Activated T-cell treated with anti-CD3 and anti-CD28 coated beads, Interleukin-2, amount 50 U/mL, for 4 hours (primary cell): ENCODE results near the gene DEDD. TPM values are rescaled to one million over a fixed set of nuclear protein-coding genes. Genes with fewer than 3 reads are reported as not detected.
A peak's percentile ranks its signal among the peaks of the same experiment; 100 is the strongest.

Experiments used
- ATAC-seq, 2 donors: fragments of 200-7000 bp; cut with Tn5 transposase; one replicate each; pipeline ENCODE4 v1.10.0; 2021
- DNase-seq: peaks from one replicate; pipeline ENCODE4 v3.0.0-alpha.2; 2020
- H3K27me3 Mint-ChIP-seq: one replicate; pipeline ENCODE4 v1.8.0; 2021; ENCODE audit warnings: low read depth, mixed read lengths
- H3K36me3 Mint-ChIP-seq: one replicate; pipeline ENCODE4 v1.8.0; 2022; ENCODE audit warnings: mixed read lengths; ENCODE audit not compliant: insufficient read depth
- H3K4me1 Mint-ChIP-seq: one replicate; pipeline ENCODE4 v1.8.0; 2021; ENCODE audit warnings: low read depth, mixed read lengths
- H3K4me3 Mint-ChIP-seq: one replicate; pipeline ENCODE4 v1.8.0; 2021; ENCODE audit warnings: mild to moderate bottlenecking, moderate library complexity, mixed read lengths
- H3K9me3 Mint-ChIP-seq: one replicate; pipeline ENCODE4 v1.8.0; 2021; ENCODE audit warnings: mixed read lengths
- total RNA-seq, 3 donors: library from RNA; stranded (reverse); gene quantifications; one replicate each; pipeline ENCODE4 v1.2.1, GENCODE V29; 2021

DEDD gene
- total RNA-seq, 3 donors from 2014 or later: 50.7 to 56.7 (median 51.2) TPM

GRCh38 chr1:161086457-161086856 is 46.0 kb downstream of the DEDD start:
- H3K4me3 Mint-ChIP-seq: no peak overlapping the region
- H3K4me1 Mint-ChIP-seq: peaks cover 8% of the 10 kb centered on the region
- no peak for ATAC-seq
- H3K9me3 Mint-ChIP-seq: no peaks in the 10 kb centered on the region
- H3K27me3 Mint-ChIP-seq: no peaks in the 10 kb centered on the region
- no peaks in the 10 kb centered on the region for H3K36me3 Mint-ChIP-seq
- DNase-seq: no peak

GRCh38 chr1:161085165-161085564 is 47.3 kb downstream of the DEDD start:
- ATAC-seq: no peak
- no peaks in the 10 kb centered on the region for H3K27me3 Mint-ChIP-seq
- H3K36me3 Mint-ChIP-seq: no peaks in the 10 kb centered on the region
- no peak overlapping the region for H3K4me3 Mint-ChIP-seq
- no peaks in the 10 kb centered on the region for H3K9me3 Mint-ChIP-seq
- DNase-seq: no peak
- H3K4me1 Mint-ChIP-seq: no peaks in the 10 kb centered on the region

DNA sequence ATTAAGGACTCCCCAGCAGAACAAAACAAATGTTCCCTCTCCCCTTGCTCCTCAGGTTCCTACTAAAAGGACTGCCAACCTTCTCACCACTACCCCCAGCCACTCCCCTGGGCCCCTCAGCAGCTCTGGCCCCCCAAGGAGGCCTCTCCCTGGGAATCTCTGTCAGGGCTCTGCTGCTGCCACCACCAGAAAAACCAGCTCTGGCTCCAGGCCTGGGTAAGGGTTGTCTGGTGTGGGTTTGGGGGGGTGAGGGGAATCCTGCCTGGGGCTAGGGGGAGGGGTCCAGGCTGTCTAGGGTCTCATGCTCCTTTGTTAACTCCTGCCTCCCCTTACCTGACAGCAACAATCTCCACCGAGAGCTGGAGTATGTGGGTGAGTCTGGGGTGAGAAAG is 47.9 kb downstream of the DEDD start:
- Mint-ChIP-seq H3K27me3 (no peaks in the 10 kb centered on the region), H3K36me3 (no peaks in the 10 kb centered on the region), H3K9me3 (no peaks in the 10 kb centered on the region), H3K4me1 (no peaks in the 10 kb centered on the region), H3K4me3 (no peak overlapping the region)
- ATAC-seq (no peak), DNase-seq (no peak)

GRCh38 chr1:161083748-161084596 is 48.5 kb downstream of the DEDD start:
- DNase-seq (no peak), ATAC-seq (no peak)
- no peaks in the 10 kb centered on the region for H3K9me3 Mint-ChIP-seq
- H3K4me1 Mint-ChIP-seq: no peaks in the 10 kb centered on the region
- H3K27me3 Mint-ChIP-seq: no peaks in the 10 kb centered on the region
- no peaks in the 10 kb centered on the region for H3K36me3 Mint-ChIP-seq
- H3K4me3 Mint-ChIP-seq: no peak overlapping the region

DNA sequence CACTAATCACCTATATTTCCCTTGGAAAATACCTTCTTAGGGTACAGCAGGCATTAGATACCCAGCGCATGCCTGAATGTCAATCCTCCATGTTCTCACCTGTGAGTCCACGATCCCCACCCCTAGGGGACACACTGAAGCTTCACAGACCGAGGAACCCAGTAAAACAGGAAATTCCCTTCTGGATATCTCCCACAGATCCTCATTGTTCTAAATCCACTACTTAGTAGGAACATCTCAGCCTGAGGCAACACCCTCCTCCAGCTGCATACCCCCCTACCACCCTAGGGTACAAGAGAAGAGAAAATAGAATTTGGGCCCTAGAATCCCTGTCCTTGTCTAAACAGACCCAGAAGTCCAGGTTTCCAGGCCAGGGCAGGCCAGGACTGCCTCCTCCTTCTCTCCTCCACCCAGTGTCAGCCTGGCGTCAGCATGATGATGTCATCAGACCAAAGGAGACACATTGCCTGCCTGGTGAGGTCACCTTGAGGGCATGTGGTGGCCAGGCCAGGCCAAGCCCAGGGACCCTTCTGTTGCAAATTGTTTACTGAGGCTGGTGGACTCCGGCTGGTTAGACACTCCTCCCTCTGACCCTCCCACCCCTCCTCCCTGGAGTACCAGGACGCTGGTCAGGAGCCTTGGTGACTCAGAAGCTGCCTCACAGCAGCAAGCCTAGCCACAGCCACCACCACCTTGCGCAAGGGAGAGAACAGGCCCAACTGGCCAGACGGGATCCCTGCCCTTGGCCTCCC is 49.3 kb downstream of the DEDD start:
- ATAC-seq (peak in 1 of 2 donors; percentile 35), DNase-seq (no peak)
- no peaks in the 10 kb centered on the region for H3K27me3 Mint-ChIP-seq
- H3K36me3 Mint-ChIP-seq: no peaks in the 10 kb centered on the region
- H3K9me3 Mint-ChIP-seq: no peaks in the 10 kb centered on the region
- no peaks in the 10 kb centered on the region for H3K4me1 Mint-ChIP-seq
- no peak overlapping the region for H3K4me3 Mint-ChIP-seq

- H3K4me1 Mint-ChIP-seq: no peaks in the 10 kb centered on the region
- no peaks in the 10 kb centered on the region for H3K27me3 Mint-ChIP-seq
- H3K36me3 Mint-ChIP-seq: no peaks in the 10 kb centered on the region
- ATAC-seq: no peak
- H3K4me3 Mint-ChIP-seq: no peak overlapping the region
- no peak for DNase-seq
- H3K9me3 Mint-ChIP-seq: no peaks in the 10 kb centered on the region
Measured at GRCh38 chr1:161082483-161082882, 50.0 kb downstream of the DEDD start.

GRCh38 chr1:161081519-161081918 is 50.9 kb downstream of the DEDD start:
- no peak for DNase-seq
- H3K27me3 Mint-ChIP-seq: no peaks in the 10 kb centered on the region
- H3K4me3 Mint-ChIP-seq: no peak overlapping the region
- no peak for ATAC-seq
- H3K36me3 Mint-ChIP-seq: no peaks in the 10 kb centered on the region
- no peaks in the 10 kb centered on the region for H3K4me1 Mint-ChIP-seq
- no peaks in the 10 kb centered on the region for H3K9me3 Mint-ChIP-seq

DNA sequence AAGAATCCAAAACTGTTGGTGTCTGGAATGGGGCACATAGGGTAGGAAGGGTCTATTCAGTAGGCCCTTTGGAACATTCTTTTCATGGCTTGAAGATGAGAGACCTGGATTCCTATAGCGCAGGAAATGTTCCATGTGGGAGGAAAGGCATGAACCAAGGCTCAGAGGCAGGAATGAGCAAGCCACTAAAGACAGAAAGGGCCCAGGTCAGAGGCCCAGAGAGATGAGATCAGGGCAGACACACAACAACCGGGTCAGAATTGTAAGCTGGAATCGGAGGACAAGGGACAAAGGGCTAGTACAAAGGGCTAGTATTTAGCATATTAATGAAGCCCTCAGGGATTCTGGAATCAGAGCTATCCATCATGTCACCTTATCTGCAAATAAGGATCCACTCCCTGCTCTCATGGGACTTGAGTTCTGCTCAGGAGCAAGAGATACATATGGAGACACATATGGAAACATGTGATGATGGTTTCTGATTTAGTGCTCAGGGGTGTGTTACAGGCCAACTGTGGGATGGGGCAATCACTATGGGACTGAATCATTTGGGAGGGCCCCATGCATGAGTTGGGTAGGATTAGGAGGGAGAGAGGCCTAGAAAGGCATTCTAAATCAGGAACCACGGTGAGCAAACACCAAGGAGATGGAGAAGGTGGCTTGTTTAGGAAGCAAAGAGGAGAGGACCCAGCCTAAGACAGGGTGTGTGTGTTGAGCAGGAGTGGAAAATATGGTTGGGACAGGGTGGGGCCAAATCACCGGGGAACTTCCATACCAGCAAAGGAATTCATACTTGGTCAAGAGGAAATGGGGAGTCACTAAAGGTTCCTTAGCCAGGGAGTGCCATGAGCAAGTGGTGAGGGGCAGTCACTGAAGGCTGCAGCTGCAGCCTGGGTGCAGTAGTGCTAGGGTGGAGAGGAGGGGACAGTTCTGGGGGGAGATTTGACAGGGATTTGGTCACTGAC is 51.7 kb downstream of the DEDD start:
- DNase-seq (no peak), ATAC-seq (no peak)
- Mint-ChIP-seq H3K9me3 (no peaks in the 10 kb centered on the region), H3K36me3 (no peaks in the 10 kb centered on the region), H3K27me3 (no peaks in the 10 kb centered on the region), H3K4me3 (no peak overlapping the region), H3K4me1 (no peaks in the 10 kb centered on the region)

GRCh38 chr1:161079436-161080110 is 52.9 kb downstream of the DEDD start:
- ATAC-seq (no peak), DNase-seq (no peak)
- Mint-ChIP-seq H3K36me3 (no peaks in the 10 kb centered on the region), H3K4me3 (no peak overlapping the region), H3K9me3 (no peaks in the 10 kb centered on the region), H3K4me1 (no peaks in the 10 kb centered on the region), H3K27me3 (no peaks in the 10 kb centered on the region)

DNA sequence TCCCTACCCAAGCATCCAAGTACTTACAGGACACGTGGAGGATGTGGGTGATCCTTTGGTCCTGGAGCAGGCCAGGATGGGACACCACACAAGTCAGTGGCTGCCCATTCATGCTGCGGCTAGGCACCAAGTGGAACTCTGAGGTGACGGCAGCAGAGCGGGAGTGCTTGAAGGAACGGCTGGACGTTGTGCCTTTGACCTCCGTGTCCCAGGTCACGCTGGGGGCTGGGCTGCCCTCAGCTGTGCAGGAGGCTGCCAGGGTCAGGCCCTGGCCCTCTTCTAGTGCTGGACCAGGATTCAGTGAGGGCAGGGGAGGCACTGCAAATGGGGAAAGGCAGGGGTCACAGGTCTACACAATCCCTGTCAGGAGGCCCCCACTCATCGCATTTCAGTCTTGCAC is 55.0 kb downstream of the DEDD start:
- Mint-ChIP-seq H3K4me3 (no peak overlapping the region), H3K36me3 (no peaks in the 10 kb centered on the region), H3K27me3 (no peaks in the 10 kb centered on the region)

DNA sequence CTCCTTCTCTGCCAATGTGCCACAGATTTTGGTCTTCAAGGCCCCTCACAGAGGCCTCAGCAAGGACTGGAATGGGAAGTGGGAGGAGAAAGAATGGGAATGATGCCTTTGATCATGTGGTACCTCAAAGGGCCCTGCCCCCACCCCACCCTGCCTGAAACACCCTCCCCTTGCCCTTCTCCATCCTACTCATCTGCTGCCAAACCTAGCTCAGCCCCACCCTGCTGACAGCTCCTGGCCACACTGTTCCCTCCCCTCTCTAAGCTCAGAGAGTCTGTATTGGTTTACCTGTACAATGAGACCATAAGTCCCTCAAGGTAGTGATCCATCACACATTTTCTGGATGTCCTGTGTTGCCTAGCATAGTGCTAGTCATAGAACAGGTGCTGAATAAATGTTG is 56.1 kb downstream of the DEDD start:
- no peak overlapping the region for H3K4me3 Mint-ChIP-seq
- H3K4me1 Mint-ChIP-seq: peaks cover 9% of the 10 kb centered on the region
- no peaks in the 10 kb centered on the region for H3K9me3 Mint-ChIP-seq
- no peak for DNase-seq
- ATAC-seq: no peak
- no peaks in the 10 kb centered on the region for H3K27me3 Mint-ChIP-seq
- H3K36me3 Mint-ChIP-seq: no peaks in the 10 kb centered on the region

More for the DNA sequence above, 55.0 kb downstream of the DEDD start:
- DNase-seq (no peak), ATAC-seq (no peak)
- no peaks in the 10 kb centered on the region for H3K9me3 Mint-ChIP-seq
- H3K4me1 Mint-ChIP-seq: peaks cover 2% of the 10 kb centered on the region

DNA sequence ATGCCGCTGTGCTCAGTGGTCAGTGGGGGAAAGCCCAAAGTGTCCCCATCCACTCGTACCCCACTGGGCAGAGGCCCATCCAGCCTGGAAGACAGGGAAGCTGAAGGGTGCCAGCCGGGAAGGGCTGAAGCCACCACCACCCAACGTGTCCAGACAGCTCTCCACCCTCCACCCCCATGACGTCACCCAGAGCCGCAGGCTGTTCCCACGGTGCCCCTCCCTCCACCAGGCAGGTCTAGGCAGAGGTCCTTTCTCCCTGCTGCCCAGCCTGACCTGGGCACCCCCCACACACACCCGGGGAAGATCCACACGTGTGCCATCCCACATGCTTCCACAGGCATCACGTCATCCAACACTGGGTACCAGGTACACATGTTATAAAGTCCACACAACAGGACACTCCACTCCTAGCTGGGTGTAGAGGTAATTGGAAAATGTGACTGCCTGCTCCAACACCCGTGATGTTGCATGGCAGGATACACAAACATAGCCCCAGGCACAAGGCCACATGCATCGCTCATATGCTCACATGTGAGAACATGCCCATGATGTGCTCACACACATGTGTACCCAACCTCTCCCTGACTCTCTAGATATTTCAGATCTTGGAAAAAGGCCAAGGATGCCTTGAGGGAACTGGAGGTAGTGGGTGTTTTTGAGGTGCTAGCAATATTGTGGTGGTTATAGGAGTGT is 57.6 kb downstream of the DEDD start:
- peaks cover 24% of the 10 kb centered on the region for H3K4me1 Mint-ChIP-seq
- H3K4me3 Mint-ChIP-seq: no peak overlapping the region
- ATAC-seq (no peak), DNase-seq (no peak)
- no peaks in the 10 kb centered on the region for H3K36me3 Mint-ChIP-seq
- no peaks in the 10 kb centered on the region for H3K27me3 Mint-ChIP-seq
- H3K9me3 Mint-ChIP-seq: no peaks in the 10 kb centered on the region

- no peak overlapping the region for H3K4me3 Mint-ChIP-seq
- H3K9me3 Mint-ChIP-seq: no peaks in the 10 kb centered on the region
- H3K27me3 Mint-ChIP-seq: no peaks in the 10 kb centered on the region
- peaks cover 30% of the 10 kb centered on the region for H3K4me1 Mint-ChIP-seq
- no peaks in the 10 kb centered on the region for H3K36me3 Mint-ChIP-seq
- no peak for ATAC-seq
- DNase-seq: no peak
Measured at GRCh38 chr1:161073474-161074121, 58.9 kb downstream of the DEDD start.
